H1 (cell line): ENCODE data around the gene LIPE. TPM values are rescaled to one million over a fixed set of nuclear protein-coding genes. Genes with fewer than 3 reads are reported as not detected.

Experiments
- BACH1 ChIP-seq: IDR thresholded peaks from 2 replicates; pipeline ENCODE4 v1.6.1; 2012; ENCODE audit warnings: low read length, improper control_type of control experiment
- BCL11A ChIP-seq, 2 experiments: IDR thresholded peaks; one replicate each; pipeline ENCODE4 v1.6.1; 2011; ENCODE audit warnings: low read depth in 2 of 2, low read length in 2 of 2, mild to moderate bottlenecking in 2 of 2
- CEBPB ChIP-seq: IDR thresholded peaks from 2 replicates; pipeline ENCODE4 v1.6.1; 2012; ENCODE audit warnings: low read depth, low read length
- EGR1 ChIP-seq: IDR thresholded peaks from 2 replicates; pipeline ENCODE4 v1.6.1; 2011; ENCODE audit warnings: low read depth, low read length, borderline replicate concordance
- FOSL1 ChIP-seq: IDR thresholded peaks from 2 replicates; pipeline ENCODE4 v1.6.1; 2011; ENCODE audit warnings: mild to moderate bottlenecking, low read depth, low read length, moderate library complexity; ENCODE audit not compliant: insufficient read depth
- GABPA ChIP-seq: IDR thresholded peaks from 2 replicates; pipeline ENCODE4 v1.6.1; 2011; ENCODE audit warnings: mild to moderate bottlenecking, low read length, moderate library complexity, borderline replicate concordance; ENCODE audit not compliant: insufficient read depth
- HDAC2 ChIP-seq, 2 experiments: fragments of 300-600 bp in 1 of 2; sonication (generic) in 1 of 2; IDR thresholded peaks; 2 replicates each; pipeline ENCODE4 v1.6.1; 2011 to 2012; ENCODE audit warnings: low read depth in 2 of 2, low read length in 2 of 2, mild to moderate bottlenecking in 2 of 2, moderate library complexity in 2 of 2, borderline replicate concordance in 1 of 2, inconsistent platforms in 1 of 2
- HDAC6 ChIP-seq: IDR thresholded peaks from one replicate; pipeline ENCODE4 v1.7.1; 2012; ENCODE audit warnings: low read depth, mild to moderate bottlenecking, inconsistent platforms, low read length, moderate library complexity
- NANOG ChIP-seq: IDR thresholded peaks from 2 replicates; pipeline ENCODE4 v1.6.1; 2011; ENCODE audit warnings: low read length, low read depth, mild to moderate bottlenecking, inconsistent platforms; ENCODE audit not compliant: insufficient read depth, poor library complexity, severe bottlenecking
- RAD21 ChIP-seq, 2 experiments: IDR thresholded peaks in 1 of 2; conservative IDR thresholded peaks in 1 of 2; 2 replicates each; pipeline ENCODE4 v1.6.1; 2011; ENCODE audit warnings: low read depth in 2 of 2, low read length in 2 of 2, improper control_type of control experiment in 1 of 2, inconsistent platforms in 1 of 2, mild to moderate bottlenecking in 1 of 2, moderate library complexity in 1 of 2
- RFX5 ChIP-seq: IDR thresholded peaks from 2 replicates; pipeline ENCODE4 v1.6.1; 2011; ENCODE audit warnings: low read depth, low read length, improper control_type of control experiment, borderline replicate concordance
- RNF2 ChIP-seq: fragments of 200-900, 300-1000 bp; sonication (generic); IDR thresholded peaks from 2 replicates; pipeline ENCODE4 v1.7.1; 2016; ENCODE audit warnings: borderline replicate concordance, low read depth, mild to moderate bottlenecking, antibody characterized with exemption, low read length; ENCODE audit not compliant: poor library complexity, severe bottlenecking; ENCODE audit errors: missing control alignments
- SIN3A ChIP-seq, 2 experiments: IDR thresholded peaks in 1 of 2; conservative IDR thresholded peaks in 1 of 2; 2 replicates each; pipeline ENCODE4 v1.6.1; 2011 to 2012; ENCODE audit warnings: low read length in 2 of 2, improper control_type of control experiment in 1 of 2, low read depth in 1 of 2, mild to moderate bottlenecking in 1 of 2
- SP2 ChIP-seq: IDR thresholded peaks from 2 replicates; pipeline ENCODE4 v1.6.1; 2012; ENCODE audit warnings: mild to moderate bottlenecking, low read length, inconsistent platforms
- SRF ChIP-seq: IDR thresholded peaks from 2 replicates; pipeline ENCODE4 v1.6.1; 2011; ENCODE audit warnings: mild to moderate bottlenecking, low read depth, low read length, moderate library complexity
- TAF1 ChIP-seq: IDR thresholded peaks from 2 replicates; pipeline ENCODE4 v1.6.1; 2011; ENCODE audit warnings: mild to moderate bottlenecking, low read depth, low read length
- polyA plus RNA-seq, 7 experiments: library from polyadenylated mRNA; depleted of rRNA in 3 of 7; stranded (reverse) in 5 of 7; unstranded in 2 of 7; fragments of >200 nt in 5 of 7; fragments of 200-250 nt in 2 of 7; gene quantifications; 1 replicate in 5 of 7; 2 replicates in 1 of 7; 4 replicates in 1 of 7; pipeline versions ENCODE4 v1.2.1 to v1.2.3, GENCODE V29; 2011 to 2013; ENCODE audit warnings: missing spikeins in 2 of 7, mixed read lengths in 2 of 7
- total RNA-seq: library from RNA; stranded (reverse); fragmentation: NEBNext Ultra II Directional; extraction: Animal tissue kit (Norgen Biotek cat#: 25700); gene quantifications from 2 replicates; pipeline ENCODE4 v1.2.1, GENCODE V29; 2021
- TF ChIP-seq, protein P1 (sequence below): IDR thresholded peaks from 2 replicates; pipeline ENCODE4 v1.6.1; 2012; ENCODE audit warnings: inconsistent platforms
- TF ChIP-seq, protein P2 (sequence below): IDR thresholded peaks from 2 replicates; pipeline ENCODE4 v1.6.1; 2012; ENCODE audit warnings: low read length, inconsistent platforms
- TF ChIP-seq, protein P3 (sequence below): IDR thresholded peaks from 2 replicates; pipeline ENCODE4 v1.6.1; 2011; ENCODE audit warnings: low read length, improper control_type of control experiment

LIPE gene
- total and polyA plus RNA-seq, 2 of the 8 experiments (the other 6 are each of a cell fraction or from before 2014, with no cell fraction given), result 8.7 to 15.9 TPM

DNA sequence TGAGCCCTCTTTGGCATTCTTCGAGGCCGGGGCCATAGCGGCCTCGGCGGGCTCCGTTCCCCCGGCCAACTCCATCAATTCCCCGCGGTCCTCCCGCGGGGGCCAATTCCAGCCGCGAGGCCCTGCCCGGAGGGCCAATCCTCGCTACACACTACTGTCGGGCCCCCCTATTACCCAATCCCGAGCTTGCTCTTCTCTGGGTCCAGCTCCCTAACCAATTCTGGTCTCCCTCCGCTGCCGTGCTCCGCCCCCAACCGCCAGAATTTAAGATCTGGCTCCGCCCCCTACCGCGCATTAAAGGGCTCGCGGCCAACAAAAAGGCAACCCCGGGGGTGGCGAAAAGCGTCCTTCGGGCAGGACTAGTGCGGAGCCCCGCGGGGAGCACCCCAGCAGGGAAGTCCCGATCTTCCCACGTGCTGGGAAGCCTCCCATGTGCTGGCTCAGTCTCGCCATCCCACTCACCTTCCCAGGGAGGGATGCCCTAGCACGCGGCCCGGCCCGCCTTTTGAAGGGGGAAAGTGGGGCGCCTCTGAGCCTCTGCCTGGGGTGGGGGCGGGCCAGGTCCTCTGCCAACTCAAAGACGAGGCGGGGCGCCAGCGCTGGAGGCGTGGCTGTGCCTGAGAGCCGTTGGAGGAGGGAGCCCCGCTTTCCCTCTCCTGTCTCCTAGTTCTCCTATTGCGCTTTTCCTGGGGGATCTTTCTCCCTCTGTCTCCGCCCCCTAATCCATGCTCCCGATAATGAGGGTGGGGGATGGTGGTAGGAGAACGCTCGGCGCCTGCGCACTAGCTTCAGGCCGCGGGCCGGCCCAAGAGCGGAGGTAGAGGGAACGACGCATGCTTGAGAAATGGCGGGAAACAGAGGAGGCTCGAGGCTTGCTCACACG, 3.5 kb downstream of the LIPE start (continued):
- no peak for TF ChIP-seq RFX5
- TF ChIP-seq BCL11A (IDR thresholded peaks at IDR 0.05; ENCODE audit: low read depth in 2 of 2, low read length in 2 of 2), result no peak
- TF ChIP-seq RNF2, result no peak
- TF ChIP-seq TAF1, result peak; percentile 73; the same call in 1 of the 2 replicates
- TF ChIP-seq GABPA, result no peak
- TF ChIP-seq CEBPB, result peak; percentile 81
- no peak for TF ChIP-seq HDAC6
- TF ChIP-seq, protein P1, sequence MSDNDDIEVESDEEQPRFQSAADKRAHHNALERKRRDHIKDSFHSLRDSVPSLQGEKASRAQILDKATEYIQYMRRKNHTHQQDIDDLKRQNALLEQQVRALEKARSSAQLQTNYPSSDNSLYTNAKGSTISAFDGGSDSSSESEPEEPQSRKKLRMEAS, result peak; percentile 100
- peak in 1 of 2 experiments; percentile 98; a peak in 1 of 4 replicates for TF ChIP-seq HDAC2 (IDR thresholded peaks at IDR 0.05; ENCODE audit: borderline replicate concordance in 1 of 2, low read depth in 2 of 2, low read length in 2 of 2)
- TF ChIP-seq NANOG, result no peak
- no peak for TF ChIP-seq SIN3A (conservative IDR thresholded peaks at IDR 0.05 in 1 of 2, IDR thresholded peaks at IDR 0.05 in 1 of 2; ENCODE audit: low read depth in 1 of 2, low read length in 2 of 2)
- no peak for TF ChIP-seq FOSL1
- TF ChIP-seq EGR1, result no peak
- TF ChIP-seq BACH1, result no peak
- TF ChIP-seq RAD21 (IDR thresholded peaks at IDR 0.05 in 1 of 2, conservative IDR thresholded peaks at IDR 0.05 in 1 of 2; ENCODE audit: low read depth in 2 of 2, low read length in 2 of 2), result no peak
- TF ChIP-seq SRF, result no peak
- TF ChIP-seq, protein P2, sequence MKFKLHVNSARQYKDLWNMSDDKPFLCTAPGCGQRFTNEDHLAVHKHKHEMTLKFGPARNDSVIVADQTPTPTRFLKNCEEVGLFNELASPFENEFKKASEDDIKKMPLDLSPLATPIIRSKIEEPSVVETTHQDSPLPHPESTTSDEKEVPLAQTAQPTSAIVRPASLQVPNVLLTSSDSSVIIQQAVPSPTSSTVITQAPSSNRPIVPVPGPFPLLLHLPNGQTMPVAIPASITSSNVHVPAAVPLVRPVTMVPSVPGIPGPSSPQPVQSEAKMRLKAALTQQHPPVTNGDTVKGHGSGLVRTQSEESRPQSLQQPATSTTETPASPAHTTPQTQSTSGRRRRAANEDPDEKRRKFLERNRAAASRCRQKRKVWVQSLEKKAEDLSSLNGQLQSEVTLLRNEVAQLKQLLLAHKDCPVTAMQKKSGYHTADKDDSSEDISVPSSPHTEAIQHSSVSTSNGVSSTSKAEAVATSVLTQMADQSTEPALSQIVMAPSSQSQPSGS, result no peak
- TF ChIP-seq, protein P3, sequence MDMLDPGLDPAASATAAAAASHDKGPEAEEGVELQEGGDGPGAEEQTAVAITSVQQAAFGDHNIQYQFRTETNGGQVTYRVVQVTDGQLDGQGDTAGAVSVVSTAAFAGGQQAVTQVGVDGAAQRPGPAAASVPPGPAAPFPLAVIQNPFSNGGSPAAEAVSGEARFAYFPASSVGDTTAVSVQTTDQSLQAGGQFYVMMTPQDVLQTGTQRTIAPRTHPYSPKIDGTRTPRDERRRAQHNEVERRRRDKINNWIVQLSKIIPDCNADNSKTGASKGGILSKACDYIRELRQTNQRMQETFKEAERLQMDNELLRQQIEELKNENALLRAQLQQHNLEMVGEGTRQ, result no peak
- no peak for TF ChIP-seq SP2
